ENCODE data around the gene CTBP2. TPM values are rescaled to one million over a fixed set of nuclear protein-coding genes. Genes with fewer than 3 reads are reported as not detected.

The CTBP2 gene
- total and polyA plus RNA-seq, 4 donors: 19.2 to 80.6 (median 63.2) TPM

DNA sequence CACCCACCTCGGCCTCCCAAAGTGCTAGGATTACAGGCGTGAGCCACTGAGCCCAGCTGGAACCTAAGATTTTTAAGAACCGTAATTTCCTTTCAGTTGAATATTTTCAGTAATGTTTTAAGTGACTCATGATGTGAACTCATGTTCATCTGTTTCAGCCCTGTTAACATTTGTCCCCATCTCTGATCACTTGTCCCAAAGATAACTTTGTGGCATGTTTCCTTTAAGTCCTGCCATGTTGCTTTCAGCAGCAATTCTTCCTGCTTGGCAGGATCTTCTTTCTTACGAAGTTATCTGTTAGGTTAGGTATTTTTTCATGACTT, 199.2 kb downstream of the CTBP2 start:
- Histone ChIP-seq H3K27ac (ENCODE audit: low read depth in 1 of 2, low read length in 1 of 2) (no peak overlapping the region), H3K4me1 (ENCODE audit: control insufficient read depth in 5 of 5, insufficient read depth in 5 of 5, low read length in 5 of 5) (peaks cover 3 to 43% (median 4%) of the 10 kb centered on the region in 5 donors), H3K36me3 (ENCODE audit: control insufficient read depth in 4 of 4, insufficient read depth in 4 of 4, low read length in 4 of 4) (no peaks in the 10 kb centered on the region), H3K4me3 (no peak overlapping the region), H3K27me3 (ENCODE audit: control insufficient read depth in 3 of 3, insufficient read depth in 3 of 3, low read length in 2 of 3) (no peaks in the 10 kb centered on the region), H3K9ac (ENCODE audit: insufficient read depth in 1 of 2, low read length in 2 of 2) (no peak overlapping the region), H3K9me3 (ENCODE audit: control insufficient read depth in 4 of 4, insufficient read depth in 3 of 4, low read length in 3 of 4) (no peaks in the 10 kb centered on the region)
- ATAC-seq (ENCODE audit: insufficient read depth, low FRiP score): no peak
- no peak for DNase-seq
- 79 to 83% methylated on average over 4 of the region's 4 CpGs for WGBS, 2 donors
- TF ChIP-seq, protein P1, sequence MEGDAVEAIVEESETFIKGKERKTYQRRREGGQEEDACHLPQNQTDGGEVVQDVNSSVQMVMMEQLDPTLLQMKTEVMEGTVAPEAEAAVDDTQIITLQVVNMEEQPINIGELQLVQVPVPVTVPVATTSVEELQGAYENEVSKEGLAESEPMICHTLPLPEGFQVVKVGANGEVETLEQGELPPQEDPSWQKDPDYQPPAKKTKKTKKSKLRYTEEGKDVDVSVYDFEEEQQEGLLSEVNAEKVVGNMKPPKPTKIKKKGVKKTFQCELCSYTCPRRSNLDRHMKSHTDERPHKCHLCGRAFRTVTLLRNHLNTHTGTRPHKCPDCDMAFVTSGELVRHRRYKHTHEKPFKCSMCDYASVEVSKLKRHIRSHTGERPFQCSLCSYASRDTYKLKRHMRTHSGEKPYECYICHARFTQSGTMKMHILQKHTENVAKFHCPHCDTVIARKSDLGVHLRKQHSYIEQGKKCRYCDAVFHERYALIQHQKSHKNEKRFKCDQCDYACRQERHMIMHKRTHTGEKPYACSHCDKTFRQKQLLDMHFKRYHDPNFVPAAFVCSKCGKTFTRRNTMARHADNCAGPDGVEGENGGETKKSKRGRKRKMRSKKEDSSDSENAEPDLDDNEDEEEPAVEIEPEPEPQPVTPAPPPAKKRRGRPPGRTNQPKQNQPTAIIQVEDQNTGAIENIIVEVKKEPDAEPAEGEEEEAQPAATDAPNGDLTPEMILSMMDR (IDR thresholded peaks at IDR 0.05; ENCODE audit: control extremely low read depth, extremely low read depth): no peak

DNA sequence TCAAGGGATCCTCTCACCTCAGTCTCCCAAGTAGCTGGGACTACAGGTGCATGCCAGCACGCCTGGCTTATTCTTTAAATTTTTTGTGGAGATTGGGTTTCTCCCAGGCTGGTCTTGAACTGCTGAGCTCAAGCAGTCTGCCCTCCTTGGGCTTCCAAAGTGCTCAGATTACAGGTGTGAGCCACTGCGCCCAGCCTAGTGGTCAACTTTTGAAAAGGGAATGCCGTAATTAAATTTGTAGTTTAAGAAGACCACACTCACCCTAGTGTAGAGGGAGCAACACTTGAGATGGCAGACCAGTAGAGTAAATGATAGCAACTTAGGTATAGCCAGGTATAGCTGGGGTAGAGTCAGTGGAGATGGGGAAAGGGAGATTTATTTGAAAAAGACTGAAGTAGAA, 200.8 kb downstream of the CTBP2 start:
- Histone ChIP-seq H3K27ac (ENCODE audit: low read depth in 1 of 2, low read length in 1 of 2) (no peak overlapping the region), H3K9ac (ENCODE audit: insufficient read depth in 1 of 2, low read length in 2 of 2) (no peak overlapping the region), H3K9me3 (ENCODE audit: control insufficient read depth in 4 of 4, insufficient read depth in 3 of 4, low read length in 3 of 4) (no peaks in the 10 kb centered on the region), H3K4me3 (no peak overlapping the region), H3K27me3 (ENCODE audit: control insufficient read depth in 3 of 3, insufficient read depth in 3 of 3, low read length in 2 of 3) (no peaks in the 10 kb centered on the region), H3K36me3 (ENCODE audit: control insufficient read depth in 4 of 4, insufficient read depth in 4 of 4, low read length in 4 of 4) (no peaks in the 10 kb centered on the region), H3K4me1 (ENCODE audit: control insufficient read depth in 5 of 5, insufficient read depth in 5 of 5, low read length in 5 of 5) (peaks cover 0 to 41% (median 6%) of the 10 kb centered on the region in 5 donors)
- ATAC-seq (ENCODE audit: insufficient read depth, low FRiP score): no peak
- 97 to 99% methylated on average over 3 of the region's 3 CpGs for WGBS, 2 donors
- TF ChIP-seq, protein P1 (IDR thresholded peaks at IDR 0.05; ENCODE audit: control extremely low read depth, extremely low read depth): no peak
- DNase-seq: no peak

DNA sequence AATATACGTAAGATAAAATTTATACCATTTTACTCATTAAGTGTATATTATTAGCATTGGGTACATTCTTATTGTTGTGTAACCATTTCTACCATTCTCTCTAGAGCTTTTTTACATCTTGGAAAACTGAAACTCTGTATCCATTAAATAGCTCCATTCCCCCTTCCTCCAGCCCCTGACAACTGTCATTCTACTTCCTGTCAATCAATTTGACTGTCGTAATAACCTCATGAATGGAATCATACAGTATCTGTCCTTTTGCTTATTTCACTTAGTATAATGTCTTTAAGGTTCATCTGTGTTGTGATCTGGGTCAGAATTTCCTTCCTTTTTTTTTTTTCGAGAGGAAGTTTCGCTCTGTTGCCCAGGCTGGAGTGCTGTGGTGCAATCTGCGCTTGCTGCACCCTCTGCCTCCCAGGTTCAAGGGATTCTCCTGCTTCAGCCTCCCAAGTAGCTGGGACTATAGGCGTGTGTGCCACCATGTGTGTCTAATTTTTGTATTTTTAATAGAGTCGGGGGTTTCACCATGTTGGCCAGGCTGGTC, 202.9 kb downstream of the CTBP2 start:
- Histone ChIP-seq H3K4me1 (ENCODE audit: control insufficient read depth in 5 of 5, insufficient read depth in 5 of 5, low read length in 5 of 5) (peaks cover 3 to 30% (median 8%) of the 10 kb centered on the region in 5 donors), H3K9me3 (ENCODE audit: control insufficient read depth in 4 of 4, insufficient read depth in 3 of 4, low read length in 3 of 4) (no peaks in the 10 kb centered on the region), H3K9ac (ENCODE audit: insufficient read depth in 1 of 2, low read length in 2 of 2) (no peak overlapping the region), H3K36me3 (ENCODE audit: control insufficient read depth in 4 of 4, insufficient read depth in 4 of 4, low read length in 4 of 4) (no peaks in the 10 kb centered on the region), H3K27me3 (ENCODE audit: control insufficient read depth in 3 of 3, insufficient read depth in 3 of 3, low read length in 2 of 3) (no peaks in the 10 kb centered on the region), H3K27ac (ENCODE audit: low read depth in 1 of 2, low read length in 1 of 2) (no peak overlapping the region), H3K4me3 (no peak overlapping the region)
- 33 to 65% methylated on average over 7 of the region's 7 CpGs for WGBS, 2 donors
- ATAC-seq (ENCODE audit: insufficient read depth, low FRiP score): no peak
- DNase-seq: no peak
- TF ChIP-seq, protein P1 (IDR thresholded peaks at IDR 0.05; ENCODE audit: control extremely low read depth, extremely low read depth): no peak

DNA sequence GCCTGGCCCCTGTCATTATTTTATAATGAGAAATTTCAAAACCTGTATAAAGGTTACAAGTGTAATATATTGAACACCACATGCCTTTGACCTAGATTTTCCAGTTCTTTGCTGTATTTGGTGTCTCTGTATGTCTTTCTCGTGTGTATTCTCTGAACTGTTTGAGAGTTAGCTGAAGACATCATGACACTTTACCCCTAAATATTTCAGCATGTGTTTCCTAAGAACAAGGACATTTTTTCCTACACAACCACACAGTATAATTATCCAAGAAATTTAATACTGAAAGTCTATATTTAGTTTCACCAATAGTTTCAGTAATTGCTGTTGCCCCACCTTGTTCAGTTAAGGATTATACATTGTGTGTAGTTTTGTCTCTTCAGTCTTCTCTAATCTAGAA, 203.6 kb downstream of the CTBP2 start:
- H3K9me3 ChIP-seq (ENCODE audit: control insufficient read depth in 4 of 4, insufficient read depth in 3 of 4, low read length in 3 of 4): no peaks in the 10 kb centered on the region
- peaks cover 2 to 23% (median 8%) of the 10 kb centered on the region in 5 donors for H3K4me1 ChIP-seq (ENCODE audit: control insufficient read depth in 5 of 5, insufficient read depth in 5 of 5, low read length in 5 of 5)
- TF ChIP-seq, protein P1 (IDR thresholded peaks at IDR 0.05; ENCODE audit: control extremely low read depth, extremely low read depth): no peak
- H3K9ac ChIP-seq (ENCODE audit: insufficient read depth in 1 of 2, low read length in 2 of 2): no peak overlapping the region
- DNase-seq (no peak), ATAC-seq (ENCODE audit: insufficient read depth, low FRiP score) (no peak)
- H3K4me3 ChIP-seq: no peak overlapping the region
- 58 to 60% methylated on average over 1 of the region's 1 CpG for WGBS, 2 donors
- no peaks in the 10 kb centered on the region for H3K27me3 ChIP-seq (ENCODE audit: control insufficient read depth in 3 of 3, insufficient read depth in 3 of 3, low read length in 2 of 3)
- H3K36me3 ChIP-seq (ENCODE audit: control insufficient read depth in 4 of 4, insufficient read depth in 4 of 4, low read length in 4 of 4): peaks cover 0 to 2% (median 0%) of the 10 kb centered on the region in 4 donors
- no peak overlapping the region for H3K27ac ChIP-seq (ENCODE audit: low read depth in 1 of 2, low read length in 1 of 2)
